Activated CD8-positive, alpha-beta memory T cell treated with anti-CD3 and anti-CD28 coated beads for 36 hours (primary cell): Measurements from ENCODE around the gene IGFLR1. TPM values are rescaled to one million over a fixed set of nuclear protein-coding genes. Genes with fewer than 3 reads are reported as not detected.
"Not testable (repeated sequence)": the region's sequence is repeated elsewhere in the genome, so short reads cannot be mapped to it uniquely, and the experiment has no call there.

Experiments
- CTCF ChIA-PET: fragments of 350-600 bp; sonication (Branson Sonifier 250); formaldehyde crosslinking; loops from one replicate; lab custom pipeline; 2021; ENCODE audit warnings: antibody characterized with exemption; lab: Charles Lee
- POLR2A ChIA-PET: fragments of 350-600 bp; sonication (Branson Sonifier 250); formaldehyde crosslinking; loops from one replicate; lab custom pipeline; 2021; ENCODE audit warnings: antibody characterized with exemption; lab: Charles Lee
- total RNA-seq, 2 experiments: library from RNA; stranded (reverse); gene quantifications; one replicate each; pipeline ENCODE4 v1.2.3, GENCODE V29; 2021

Gene IGFLR1
- total RNA-seq, 2 experiments from 2014 or later = 82.6 to 85.6 TPM

DNA sequence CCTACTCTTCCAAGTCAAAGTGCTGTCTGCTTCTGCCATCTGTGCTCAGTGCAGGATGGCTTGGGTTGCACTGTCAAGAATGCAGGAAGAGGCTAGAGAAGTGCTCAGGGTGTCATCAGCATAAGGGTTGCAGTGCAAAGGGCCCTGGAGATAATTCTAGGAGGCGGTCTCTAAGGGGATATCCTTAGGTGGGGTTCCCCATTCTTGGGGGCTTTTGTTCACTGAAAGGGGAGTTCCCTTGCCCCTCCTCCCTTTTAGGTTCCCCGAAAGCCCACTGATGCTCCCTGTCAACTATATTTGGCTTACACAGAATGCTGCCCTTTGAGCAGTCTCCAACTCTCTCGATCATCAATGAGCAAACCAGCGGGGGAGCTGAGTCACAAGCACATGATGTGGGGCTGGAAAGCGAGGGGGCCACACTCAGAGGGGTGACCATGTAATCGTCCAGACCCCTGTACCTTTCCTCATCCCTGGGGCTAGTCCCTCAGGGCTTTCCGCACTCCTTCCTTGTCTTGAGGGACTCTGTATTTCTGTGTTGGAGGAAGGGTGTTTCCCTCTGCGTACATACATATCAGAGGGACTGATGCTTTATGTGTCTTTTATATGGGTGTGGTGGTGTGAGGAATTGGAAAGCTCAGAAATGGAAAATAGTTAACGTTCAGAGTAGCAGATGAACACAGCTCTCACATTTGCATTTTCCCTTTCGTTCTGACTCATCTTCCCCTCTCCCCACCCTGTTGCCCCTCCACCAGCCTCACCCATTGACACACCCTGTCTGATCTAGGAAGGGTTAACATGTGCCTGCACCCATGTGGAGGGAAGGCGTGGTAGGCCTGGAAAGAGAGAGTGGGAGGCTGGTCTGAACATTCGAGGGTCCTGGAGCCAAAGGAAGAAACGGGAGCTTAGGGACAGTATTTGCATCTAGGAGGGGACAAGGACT lies 31.2 kb downstream of the IGFLR1 start:
- ChIA-PET POLR2A (interaction anchor here (0.8 to 6.2 kb wide), 9 partner anchors 8 to 159 kb away, joined by 3 to 56 read pairs (median 4); partner anchors contain the start of genes IGFLR1, LIN37, PSENEN and U2AF1L4), CTCF (interaction anchor here (0.7 to 6.6 kb wide), 7 partner anchors 11 to 364 kb away, joined by 3 to 67 read pairs (median 3); partner anchors contain the start of genes LIN37 and ZBTB32)

DNA sequence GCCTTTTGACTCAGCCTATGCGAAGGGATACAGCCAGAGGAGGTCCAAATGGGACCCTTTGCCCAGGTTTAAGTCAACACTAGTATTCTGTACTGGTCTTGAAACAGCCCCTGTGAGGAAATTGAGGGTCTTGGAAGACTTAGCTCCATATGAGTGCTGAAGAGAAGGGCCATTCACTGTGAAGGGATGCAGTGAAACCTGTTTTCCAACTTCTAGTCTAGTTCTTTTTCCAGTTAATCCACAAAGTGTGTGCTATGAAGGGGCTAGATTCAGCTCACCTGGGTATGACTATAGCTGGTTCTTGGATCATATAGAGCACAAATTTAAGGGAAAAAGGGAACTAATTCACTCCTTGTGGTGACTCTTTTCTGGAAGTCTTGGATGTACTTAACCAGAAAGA lies 33.9 kb downstream of the IGFLR1 start:
- POLR2A ChIA-PET = no interaction called here
- CTCF ChIA-PET = interaction anchor here (0.5 to 1.4 kb wide), 2 partner anchors 10 to 14 kb away, joined by 4 read pairs; no protein-coding TSS in a partner anchor

DNA sequence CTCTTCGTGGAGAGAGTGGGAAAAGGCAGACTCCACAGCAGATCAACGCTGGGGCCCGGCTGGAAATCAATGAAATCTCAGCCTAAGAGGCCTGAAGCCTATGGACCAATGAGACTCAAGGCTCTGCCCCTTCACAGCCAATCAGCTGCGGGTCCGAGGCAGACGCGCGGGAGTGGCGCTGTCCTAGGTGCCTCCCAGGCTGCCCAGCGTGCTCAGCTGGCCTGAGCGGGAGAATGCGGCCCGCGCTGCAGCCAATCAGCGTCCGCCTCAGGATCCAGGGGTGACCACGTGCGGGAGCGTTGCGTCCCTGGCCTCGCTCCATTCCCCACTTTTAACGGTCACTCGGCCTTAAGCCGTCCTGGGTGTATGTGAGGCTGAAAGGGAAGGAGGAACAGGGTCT lies 38.0 kb downstream of the IGFLR1 start, which contains the start of gene ZBTB32:
Gene ZBTB32, plus strand, starts transcription at position 341 of the 400 bp plus-strand sequence. CDS start 10,069 bp downstream, outside the sequence.
- CTCF ChIA-PET = interaction anchor here (0.6 to 8.5 kb wide), 4 partner anchors 9 to 192 kb away, joined by 3 to 67 read pairs (median 3); no protein-coding TSS in a partner anchor
- POLR2A ChIA-PET = interaction anchor here (2.6 kb wide), 1 partner anchor 36 kb away, joined by 7 read pairs; no protein-coding TSS in a partner anchor

DNA sequence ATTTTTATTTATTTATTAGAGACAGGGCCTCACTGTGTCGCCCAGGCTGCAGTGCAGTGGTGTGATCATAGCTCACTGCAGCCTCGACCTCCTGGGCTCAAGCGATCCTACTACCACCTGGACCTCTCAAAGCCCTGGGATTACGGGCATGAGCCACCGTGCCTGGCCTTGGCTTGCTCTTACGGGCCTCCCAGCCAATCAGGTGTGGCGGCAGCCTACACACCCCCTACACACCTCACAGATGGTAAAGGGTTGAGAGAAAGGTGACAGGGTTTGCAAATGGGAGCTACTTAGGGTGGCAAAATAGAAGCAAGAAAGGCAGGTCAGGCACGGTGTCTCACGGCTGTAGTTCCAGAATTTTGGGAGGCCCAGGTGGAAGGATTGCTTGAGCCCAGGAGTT lies 38.9 kb downstream of the IGFLR1 start:
- POLR2A ChIA-PET = interaction anchor here (1.5 to 2.6 kb wide), 3 partner anchors 10 to 37 kb away, joined by 7 to 56 read pairs (median 8); no protein-coding TSS in a partner anchor
- CTCF ChIA-PET = interaction anchor here (0.7 to 8.5 kb wide), 4 partner anchors 9 to 193 kb away, joined by 3 to 67 read pairs (median 6); no protein-coding TSS in a partner anchor

DNA sequence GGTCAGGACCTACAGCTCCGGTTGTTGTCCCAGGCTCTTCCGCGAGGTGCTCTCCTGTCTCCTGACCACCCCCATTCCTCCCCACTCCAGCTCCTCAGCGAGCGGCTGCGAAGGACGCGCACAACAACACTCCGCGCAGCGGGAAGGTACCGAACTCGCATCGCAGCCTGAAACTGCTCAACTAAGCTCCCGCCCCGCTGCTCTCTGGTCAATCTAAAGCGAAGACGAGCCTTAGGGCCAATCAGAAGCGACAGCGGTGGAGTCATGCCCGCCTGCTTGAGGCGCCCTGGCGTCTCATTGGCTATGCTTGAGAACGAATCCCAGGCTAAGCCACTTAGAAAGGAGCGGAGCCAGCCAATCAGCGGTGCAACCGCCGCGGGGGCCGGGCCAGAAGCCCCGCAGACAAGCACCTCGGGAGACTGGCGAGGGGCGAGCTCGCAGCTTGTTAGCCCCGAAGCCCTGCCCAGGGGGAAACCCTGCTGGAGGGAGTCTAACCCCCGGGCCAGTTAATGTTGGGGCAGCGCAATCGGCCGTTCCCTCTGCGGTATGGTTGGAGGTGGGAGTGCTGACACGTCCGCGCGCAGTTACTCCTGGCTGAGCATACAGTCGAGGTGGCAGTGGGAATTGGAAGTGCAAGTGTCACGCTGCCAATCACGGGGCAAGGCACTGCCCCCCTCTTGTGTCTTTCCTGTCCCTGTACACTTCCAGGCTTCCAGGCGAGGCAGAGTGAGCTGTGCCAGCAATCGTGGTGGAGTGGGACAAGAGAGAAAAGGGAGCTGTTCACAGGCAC lies 39.8 kb downstream of the IGFLR1 start:
- ChIA-PET POLR2A (interaction anchor here (0.8 to 2.6 kb wide), 7 partner anchors 11 to 55 kb away, joined by 3 to 56 read pairs (median 7); partner anchors contain the start of genes PSENEN and U2AF1L4), CTCF (interaction anchor here (0.7 to 8.5 kb wide), 6 partner anchors 8 to 46 kb away, joined by 3 to 67 read pairs (median 4); partner anchors contain the start of gene LIN37)

DNA sequence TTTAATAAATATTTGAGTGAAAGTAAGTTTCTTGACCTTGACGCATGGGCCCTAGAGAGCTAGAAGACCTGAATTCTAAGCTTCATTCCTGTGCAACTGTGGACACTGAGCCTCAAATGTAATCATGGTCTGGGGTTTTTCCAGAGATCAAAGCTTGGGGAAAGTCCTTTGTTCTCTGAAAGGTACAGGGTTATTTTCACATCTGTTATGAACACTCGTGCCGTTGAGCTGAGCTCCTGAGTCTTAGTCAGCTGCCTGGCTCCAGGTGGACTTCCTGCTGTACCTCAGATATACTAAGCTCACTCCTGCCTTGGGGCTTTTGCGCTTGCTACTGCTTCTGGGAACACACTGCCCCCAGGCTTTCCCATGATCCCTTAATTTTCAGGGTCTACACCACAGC lies 45.4 kb downstream of the IGFLR1 start:
- POLR2A ChIA-PET = interaction anchor here (0.5 kb wide), 1 partner anchor 123 kb away, joined by 3 read pairs; no protein-coding TSS in a partner anchor
- CTCF ChIA-PET = interaction anchor here (2.8 to 8.5 kb wide), 3 partner anchors 16 to 123 kb away, joined by 10 to 67 read pairs (median 17); no protein-coding TSS in a partner anchor

DNA sequence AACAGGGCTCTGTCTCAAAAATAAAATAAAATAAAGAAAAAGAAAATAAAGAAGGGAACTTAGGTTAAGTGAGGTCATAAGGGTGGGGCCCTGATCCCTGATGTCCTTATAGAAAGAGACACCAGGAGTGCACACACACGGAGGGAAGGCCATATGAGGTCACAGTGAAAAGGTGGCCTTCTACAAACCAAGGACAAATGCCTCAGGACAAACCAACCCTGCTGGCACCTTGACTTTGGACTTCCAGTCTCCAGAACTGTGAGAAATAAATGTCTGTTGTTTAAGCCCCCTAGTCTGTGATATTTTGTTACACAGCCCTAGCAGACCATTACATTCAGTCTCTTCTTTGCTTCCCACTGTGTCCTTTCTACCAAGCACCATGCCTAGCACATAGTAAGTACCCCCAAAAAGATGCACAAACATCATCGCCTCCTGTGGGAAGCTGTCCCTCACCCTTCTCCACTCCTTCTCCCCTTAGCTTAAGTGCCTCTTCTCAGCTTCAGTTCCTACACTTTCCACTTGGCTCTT lies 46.3 kb downstream of the IGFLR1 start:
- POLR2A ChIA-PET = no interaction called here
- CTCF ChIA-PET = interaction anchor here (2.8 to 8.5 kb wide), 3 partner anchors 17 to 124 kb away, joined by 10 to 67 read pairs (median 17); no protein-coding TSS in a partner anchor

DNA sequence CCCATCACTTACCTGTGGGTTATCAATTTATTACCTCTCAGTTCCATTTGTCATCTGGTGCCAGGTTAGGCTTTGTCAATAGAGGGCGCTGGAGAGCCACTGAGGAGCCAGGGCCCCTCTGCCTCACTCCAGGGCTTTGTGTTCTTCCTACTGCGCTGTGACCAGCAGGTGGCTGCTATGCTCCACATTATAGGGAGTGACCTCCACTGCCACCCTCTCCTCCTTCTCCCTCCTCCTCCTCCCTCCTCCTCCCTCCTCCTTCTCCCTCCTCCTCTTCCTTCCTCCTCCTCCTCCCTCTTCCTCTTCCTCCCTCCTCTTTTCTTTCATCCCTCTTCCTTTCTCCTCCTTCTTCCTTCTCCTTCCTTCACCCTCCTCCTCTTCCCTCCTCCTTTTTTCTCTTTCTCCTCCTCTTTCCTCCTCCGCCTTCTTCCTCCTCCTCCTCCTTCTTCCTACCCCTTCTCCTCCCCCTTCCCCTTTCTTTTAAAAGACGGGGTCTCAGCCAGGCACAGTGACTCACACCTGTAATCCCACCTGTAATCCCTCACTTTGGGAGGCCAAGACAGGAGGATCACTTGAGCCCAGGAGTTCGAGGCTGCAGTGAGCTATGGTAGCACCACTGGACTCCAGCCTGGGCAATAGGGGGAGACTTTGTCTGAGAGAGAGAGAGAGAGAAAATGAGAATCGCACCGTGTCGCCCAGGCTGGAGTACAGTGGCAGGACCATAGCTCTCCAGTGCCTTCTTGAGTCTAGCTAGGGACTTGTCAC lies 48.2 kb downstream of the IGFLR1 start:
- ChIA-PET CTCF (interaction anchor here (0.6 to 2.8 kb wide), 20 partner anchors 8 to 181 kb away, joined by 3 to 35 read pairs (median 4); partner anchors contain the start of genes IGFLR1, KIRREL2, LIN37 and PSENEN), POLR2A (interaction anchor here (0.6 to 0.7 kb wide), 2 partner anchors 28 to 192 kb away, joined by 3 to 4 read pairs; no protein-coding TSS in a partner anchor)

DNA sequence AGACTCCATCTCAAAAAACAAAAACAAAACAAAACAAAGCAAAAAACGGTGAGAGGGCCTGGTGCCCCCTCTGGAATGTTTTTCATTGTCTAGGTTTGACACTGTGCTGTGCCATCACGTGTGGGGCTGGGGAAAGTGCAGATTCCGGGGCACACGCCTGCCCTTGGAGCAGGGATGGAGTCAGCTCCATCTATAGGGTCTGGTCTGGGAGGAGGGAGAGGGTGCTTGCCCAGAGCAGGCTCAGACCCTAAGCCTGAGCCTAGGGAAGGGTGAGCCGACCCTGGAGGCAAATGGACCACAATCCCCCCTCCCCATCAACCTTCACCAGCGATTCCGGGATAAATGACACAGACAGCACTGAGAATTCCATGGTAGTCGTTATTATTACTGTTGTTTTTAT lies 48.8 kb downstream of the IGFLR1 start:
- CTCF ChIA-PET = interaction anchor here (0.7 to 2.2 kb wide), 10 partner anchors 9 to 197 kb away, joined by 3 to 9 read pairs (median 6); partner anchors contain the start of gene LIN37

DNA sequence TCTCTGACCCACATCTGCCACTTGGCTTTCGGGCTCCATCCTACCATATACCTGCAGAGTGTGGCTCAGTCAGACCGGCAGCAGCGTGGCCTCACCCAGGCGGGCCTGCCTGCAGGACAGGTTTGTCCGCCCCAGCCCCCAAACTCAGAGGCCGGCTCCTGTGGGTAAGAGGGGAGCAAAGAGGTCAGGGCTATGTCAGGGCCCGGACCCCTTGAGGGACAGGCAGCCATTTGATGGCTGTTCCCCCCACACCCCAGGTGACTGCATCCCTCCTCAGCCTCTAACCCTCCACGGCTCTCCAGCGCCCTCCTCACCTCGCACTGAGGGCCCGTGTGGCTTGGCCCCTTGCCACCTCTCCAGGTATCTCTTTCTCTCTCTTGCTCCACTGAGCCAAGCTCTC lies 50.2 kb downstream of the IGFLR1 start:
- POLR2A ChIA-PET = no interaction called here
- CTCF ChIA-PET = interaction anchor here (0.6 to 2.2 kb wide), 7 partner anchors 11 to 369 kb away, joined by 3 to 9 read pairs (median 6); partner anchors contain the start of gene LIN37

More for the DNA sequence above, 48.8 kb downstream of the IGFLR1 start:
- POLR2A ChIA-PET = no interaction called here

DNA sequence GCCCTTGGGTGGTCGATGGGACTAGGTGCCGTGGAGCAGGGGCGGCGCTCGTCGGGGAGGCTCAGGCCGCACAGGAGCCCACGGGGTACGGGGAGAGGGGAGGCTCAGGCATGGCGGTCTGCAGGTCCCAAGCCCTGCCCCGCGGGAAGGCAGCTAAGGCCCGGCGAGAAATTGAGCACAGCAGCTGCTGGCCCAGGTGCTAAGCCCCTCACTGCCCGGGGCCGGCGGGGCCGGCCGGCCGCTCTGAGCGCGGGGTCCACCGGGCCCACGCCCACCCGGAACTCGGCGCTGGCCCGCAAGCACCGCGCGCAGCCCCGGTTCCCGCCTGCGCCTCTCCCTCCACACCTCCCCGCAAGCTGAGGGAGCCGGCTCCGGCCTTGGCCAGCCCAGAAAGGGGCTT lies 51.1 kb downstream of the IGFLR1 start:
- CTCF ChIA-PET, POLR2A ChIA-PET: not testable (repeated sequence)

DNA sequence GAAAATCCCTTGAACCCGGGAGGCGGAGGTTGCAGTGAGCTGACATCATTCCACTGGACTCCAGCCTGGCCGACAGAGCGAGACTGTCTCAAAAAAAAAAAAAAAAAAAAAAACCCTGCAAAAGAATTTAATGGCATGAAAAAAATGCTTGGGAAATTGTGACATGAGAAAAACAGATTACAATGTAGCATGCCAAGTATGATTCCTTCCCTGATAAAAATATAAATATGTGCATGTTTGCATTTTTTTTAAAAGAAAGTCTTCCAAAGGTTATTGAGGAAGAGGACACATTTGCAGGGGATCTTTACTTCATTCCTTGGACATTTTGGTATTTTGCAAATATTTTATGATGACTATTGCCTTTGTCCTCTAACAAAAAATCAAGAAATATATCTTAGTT lies 52.4 kb downstream of the IGFLR1 start:
- ChIA-PET CTCF (no interaction called here), POLR2A (no interaction called here)

Other genes starting within 250 kb of the IGFLR1 start
- 1 to 10 TPM in 1 of 2 experiments, under 1 TPM in 1; 0.65 to 2.0 TPM for gene DMKN, start 228.8 kb downstream of the IGFLR1 start, total RNA-seq
- gene SBSN, start 214.1 kb downstream of the IGFLR1 start, total RNA-seq = not detected
- not detected for gene GAPDHS, start 209.0 kb downstream of the IGFLR1 start, total RNA-seq
- 100 to 1,000 TPM; 106 to 110 TPM for gene TMEM147, start 196.8 kb downstream of the IGFLR1 start, total RNA-seq
- not detected for gene ATP4A, start 178.8 kb downstream of the IGFLR1 start, total RNA-seq
- gene PMIS2, start 156.3 kb downstream of the IGFLR1 start, total RNA-seq = not detected
- gene HAUS5, start 129.7 kb downstream of the IGFLR1 start, total RNA-seq = 10 to 100 TPM; 38.8 to 40.9 TPM
- 100 to 1,000 TPM; 102 to 104 TPM for gene RBM42, start 113.4 kb downstream of the IGFLR1 start, total RNA-seq
- 1 to 10 TPM; 2.0 to 2.1 TPM for gene ETV2, start 100.7 kb downstream of the IGFLR1 start, total RNA-seq
- gene COX6B1, start 94.1 kb downstream of the IGFLR1 start, total RNA-seq = 100 to 1,000 TPM; 426 to 431 TPM
- under 1 TPM; 0.23 to 0.38 TPM for gene UPK1A, start 75.9 kb downstream of the IGFLR1 start, total RNA-seq
- 100 to 1,000 TPM; 278 to 282 TPM for gene ZBTB32, start 37.9 kb downstream of the IGFLR1 start, total RNA-seq
- 10 to 100 TPM; 52.0 to 53.1 TPM for gene KMT2B, start 24.4 kb downstream of the IGFLR1 start, total RNA-seq
- gene U2AF1L4, start 3.0 kb upstream of the IGFLR1 start, total RNA-seq = 10 to 100 TPM; 24.9 to 26.6 TPM
- 10 to 100 TPM; 50.8 to 53.4 TPM for gene PSENEN, start 3.2 kb upstream of the IGFLR1 start, total RNA-seq
- gene LIN37, start 6.1 kb upstream of the IGFLR1 start, total RNA-seq = 10 to 100 TPM in 1 of 2 experiments, 1 to 10 TPM in 1; 7.3 to 10.5 TPM
- gene HSPB6, start 14.6 kb upstream of the IGFLR1 start, total RNA-seq = under 1 TPM in 1 of 2 experiments, not detected in 1; 0.21 TPM
- gene PROSER3, start 15.7 kb upstream of the IGFLR1 start, total RNA-seq = 10 to 100 TPM; 33.7 to 37.0 TPM
- gene ARHGAP33, start 33.1 kb upstream of the IGFLR1 start, total RNA-seq = 10 to 100 TPM; 12.0 to 16.5 TPM
- not detected for gene PRODH2, start 70.4 kb upstream of the IGFLR1 start, total RNA-seq
- not detected for gene NPHS1, start 110.1 kb upstream of the IGFLR1 start, total RNA-seq
- 1 to 10 TPM; 1.0 TPM for gene KIRREL2, start 114.5 kb upstream of the IGFLR1 start, total RNA-seq
- 1 to 10 TPM in 1 of 2 experiments, under 1 TPM in 1; 0.61 to 1.7 TPM for gene APLP1, start 126.1 kb upstream of the IGFLR1 start, total RNA-seq
- 10 to 100 TPM; 80.2 to 85.9 TPM for gene NFKBID, start 158.1 kb upstream of the IGFLR1 start, total RNA-seq
- 10 to 100 TPM; 63.0 to 66.2 TPM for gene HCST, start 160.1 kb upstream of the IGFLR1 start, total RNA-seq
- not detected for gene TYROBP, start 165.8 kb upstream of the IGFLR1 start, total RNA-seq
- gene LRFN3, start 193.9 kb upstream of the IGFLR1 start, total RNA-seq = 10 to 100 TPM; 11.8 TPM